Ishikawa (cell line): Measurements from ENCODE around the gene DDIT4.

ENCODE experiments used
- CEBPB ChIP-seq: IDR thresholded peaks from 2 replicates; pipeline ENCODE4 v1.6.1; 2012
- CREB1 ChIP-seq: IDR thresholded peaks from 2 replicates; pipeline ENCODE4 v1.6.1; 2012; ENCODE audit warnings: low read depth
- EGR1 ChIP-seq: IDR thresholded peaks from 2 replicates; pipeline ENCODE4 v1.6.1; 2012
- EP300 ChIP-seq: IDR thresholded peaks from 2 replicates; pipeline ENCODE4 v1.6.1; 2012; ENCODE audit warnings: borderline replicate concordance
- FOXM1 ChIP-seq: IDR thresholded peaks from 2 replicates; pipeline ENCODE4 v1.6.1; 2012; ENCODE audit warnings: low read depth, borderline replicate concordance
- NFIC ChIP-seq: IDR thresholded peaks from 2 replicates; pipeline ENCODE4 v1.6.1; 2012
- RAD21 ChIP-seq: IDR thresholded peaks from 2 replicates; pipeline ENCODE4 v1.6.1; 2012; ENCODE audit warnings: low read depth
- TAF1 ChIP-seq: IDR thresholded peaks from 2 replicates; pipeline ENCODE4 v1.6.1; 2012; ENCODE audit warnings: low read depth, mild to moderate bottlenecking
- TCF12 ChIP-seq: IDR thresholded peaks from 2 replicates; pipeline ENCODE4 v1.6.1; 2012; ENCODE audit warnings: low read depth
- TEAD4 ChIP-seq: IDR thresholded peaks from 2 replicates; pipeline ENCODE4 v1.6.1; 2012
- YY1 ChIP-seq: IDR thresholded peaks from 2 replicates; pipeline ENCODE4 v1.6.1; 2012; ENCODE audit warnings: low read depth
- ZBTB7A ChIP-seq: IDR thresholded peaks from 2 replicates; pipeline ENCODE4 v1.6.1; 2012; ENCODE audit warnings: low read depth
- TF ChIP-seq, protein P1 (sequence below): IDR thresholded peaks from 2 replicates; pipeline ENCODE4 v1.6.1; 2012
- TF ChIP-seq, protein P2 (sequence below): IDR thresholded peaks from 2 replicates; pipeline ENCODE4 v1.6.1; 2012
- TF ChIP-seq, protein P3 (sequence below): IDR thresholded peaks from 2 replicates; pipeline ENCODE4 v1.6.1; 2012; ENCODE audit warnings: low read depth, mild to moderate bottlenecking

The DDIT4 gene

DNA sequence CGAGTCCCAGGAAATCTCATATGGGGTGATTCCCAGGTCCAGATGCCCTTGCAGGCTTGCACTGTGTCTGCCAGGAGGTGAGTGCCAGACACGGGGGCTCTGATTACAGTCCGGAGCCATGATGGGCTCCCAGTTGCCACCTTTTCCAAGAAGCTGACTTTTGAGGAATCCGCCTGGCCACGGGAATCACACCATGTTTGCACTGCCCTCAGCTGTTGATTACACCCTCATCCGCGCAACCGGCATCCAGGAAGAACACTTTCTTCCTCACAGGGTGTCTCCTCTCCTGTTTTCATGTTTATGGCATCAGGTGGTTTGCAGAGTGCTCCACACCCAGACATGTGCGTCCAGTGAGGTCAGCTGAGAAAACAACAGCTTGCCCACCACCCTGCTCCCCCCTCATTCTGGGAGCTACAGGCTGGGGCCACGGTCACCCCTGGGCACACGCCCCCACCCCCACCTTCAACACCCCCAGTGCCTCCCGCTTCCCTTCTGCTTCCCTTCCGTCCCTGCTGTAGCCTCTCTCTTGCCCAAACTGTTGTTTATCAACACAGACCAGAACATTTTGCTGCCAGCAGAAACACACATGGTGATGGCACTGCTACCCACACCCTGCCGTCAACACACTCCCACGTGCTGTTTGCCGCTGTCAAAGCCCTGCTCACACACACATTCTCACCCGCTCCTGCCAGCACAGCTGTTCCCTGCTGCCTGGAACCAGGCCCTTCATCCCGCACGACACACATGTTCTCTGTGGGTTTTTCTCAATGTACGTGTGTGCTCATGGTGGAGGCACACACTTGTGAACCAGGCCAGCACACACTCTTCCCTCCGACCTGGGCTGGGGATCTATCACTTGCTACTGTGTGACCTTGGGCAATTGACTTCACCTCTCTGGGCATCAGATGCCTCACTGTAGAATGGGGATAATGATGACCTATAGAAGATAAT is 35.8 kb downstream of the DDIT4 start:
- TF ChIP-seq, protein P1, sequence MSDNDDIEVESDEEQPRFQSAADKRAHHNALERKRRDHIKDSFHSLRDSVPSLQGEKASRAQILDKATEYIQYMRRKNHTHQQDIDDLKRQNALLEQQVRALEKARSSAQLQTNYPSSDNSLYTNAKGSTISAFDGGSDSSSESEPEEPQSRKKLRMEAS, result peak; percentile 33
- TF ChIP-seq, protein P2, sequence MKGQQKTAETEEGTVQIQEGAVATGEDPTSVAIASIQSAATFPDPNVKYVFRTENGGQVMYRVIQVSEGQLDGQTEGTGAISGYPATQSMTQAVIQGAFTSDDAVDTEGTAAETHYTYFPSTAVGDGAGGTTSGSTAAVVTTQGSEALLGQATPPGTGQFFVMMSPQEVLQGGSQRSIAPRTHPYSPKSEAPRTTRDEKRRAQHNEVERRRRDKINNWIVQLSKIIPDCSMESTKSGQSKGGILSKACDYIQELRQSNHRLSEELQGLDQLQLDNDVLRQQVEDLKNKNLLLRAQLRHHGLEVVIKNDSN, result no peak
- TF ChIP-seq TAF1, result no peak

DNA sequence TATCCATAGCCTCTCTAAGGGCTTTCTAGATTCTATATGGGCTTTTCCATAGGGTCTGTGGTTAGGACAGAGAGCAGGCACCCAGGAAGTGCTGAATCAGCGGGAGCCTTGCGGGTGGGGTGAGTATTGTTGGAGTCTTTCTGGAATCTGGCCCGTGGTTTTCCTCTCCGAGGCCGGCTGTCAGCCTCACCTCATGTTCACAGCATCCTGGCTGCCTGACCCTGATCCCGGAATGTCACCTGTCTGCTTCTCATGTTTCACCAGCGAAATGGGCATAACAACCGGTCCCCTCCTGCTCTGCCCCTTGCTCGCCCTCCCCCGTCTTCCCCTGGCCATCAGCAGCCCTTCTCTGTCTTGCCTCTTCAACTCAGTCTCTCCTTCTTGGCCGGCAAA is 36.5 kb downstream of the DDIT4 start:
- TF ChIP-seq TCF12, result peak; percentile 82
- no peak for TF ChIP-seq CREB1
- TF ChIP-seq YY1, result peak; percentile 53; the same call in 1 of the 2 replicates
- TF ChIP-seq TEAD4, result peak; percentile 95
- TF ChIP-seq RAD21, result no peak; the same call in 1 of the 2 replicates
- peak; percentile 24; the same call in 1 of the 2 replicates for TF ChIP-seq FOXM1
- no peak for TF ChIP-seq EGR1
- 0 out of 2 replicates have a peak, but pooled peaks have one; percentile 28 for TF ChIP-seq CEBPB
- TF ChIP-seq EP300, result peak; percentile 90
- TF ChIP-seq TAF1, result no peak
- no peak for TF ChIP-seq ZBTB7A
- TF ChIP-seq, protein P1, result peak; percentile 47
- TF ChIP-seq, protein P2, result 0 out of 2 replicates have a peak, but pooled peaks have one; percentile 25
- TF ChIP-seq, protein P3, sequence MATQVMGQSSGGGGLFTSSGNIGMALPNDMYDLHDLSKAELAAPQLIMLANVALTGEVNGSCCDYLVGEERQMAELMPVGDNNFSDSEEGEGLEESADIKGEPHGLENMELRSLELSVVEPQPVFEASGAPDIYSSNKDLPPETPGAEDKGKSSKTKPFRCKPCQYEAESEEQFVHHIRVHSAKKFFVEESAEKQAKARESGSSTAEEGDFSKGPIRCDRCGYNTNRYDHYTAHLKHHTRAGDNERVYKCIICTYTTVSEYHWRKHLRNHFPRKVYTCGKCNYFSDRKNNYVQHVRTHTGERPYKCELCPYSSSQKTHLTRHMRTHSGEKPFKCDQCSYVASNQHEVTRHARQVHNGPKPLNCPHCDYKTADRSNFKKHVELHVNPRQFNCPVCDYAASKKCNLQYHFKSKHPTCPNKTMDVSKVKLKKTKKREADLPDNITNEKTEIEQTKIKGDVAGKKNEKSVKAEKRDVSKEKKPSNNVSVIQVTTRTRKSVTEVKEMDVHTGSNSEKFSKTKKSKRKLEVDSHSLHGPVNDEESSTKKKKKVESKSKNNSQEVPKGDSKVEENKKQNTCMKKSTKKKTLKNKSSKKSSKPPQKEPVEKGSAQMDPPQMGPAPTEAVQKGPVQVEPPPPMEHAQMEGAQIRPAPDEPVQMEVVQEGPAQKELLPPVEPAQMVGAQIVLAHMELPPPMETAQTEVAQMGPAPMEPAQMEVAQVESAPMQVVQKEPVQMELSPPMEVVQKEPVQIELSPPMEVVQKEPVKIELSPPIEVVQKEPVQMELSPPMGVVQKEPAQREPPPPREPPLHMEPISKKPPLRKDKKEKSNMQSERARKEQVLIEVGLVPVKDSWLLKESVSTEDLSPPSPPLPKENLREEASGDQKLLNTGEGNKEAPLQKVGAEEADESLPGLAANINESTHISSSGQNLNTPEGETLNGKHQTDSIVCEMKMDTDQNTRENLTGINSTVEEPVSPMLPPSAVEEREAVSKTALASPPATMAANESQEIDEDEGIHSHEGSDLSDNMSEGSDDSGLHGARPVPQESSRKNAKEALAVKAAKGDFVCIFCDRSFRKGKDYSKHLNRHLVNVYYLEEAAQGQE, result no peak
- TF ChIP-seq NFIC, result peak; percentile 82

DNA sequence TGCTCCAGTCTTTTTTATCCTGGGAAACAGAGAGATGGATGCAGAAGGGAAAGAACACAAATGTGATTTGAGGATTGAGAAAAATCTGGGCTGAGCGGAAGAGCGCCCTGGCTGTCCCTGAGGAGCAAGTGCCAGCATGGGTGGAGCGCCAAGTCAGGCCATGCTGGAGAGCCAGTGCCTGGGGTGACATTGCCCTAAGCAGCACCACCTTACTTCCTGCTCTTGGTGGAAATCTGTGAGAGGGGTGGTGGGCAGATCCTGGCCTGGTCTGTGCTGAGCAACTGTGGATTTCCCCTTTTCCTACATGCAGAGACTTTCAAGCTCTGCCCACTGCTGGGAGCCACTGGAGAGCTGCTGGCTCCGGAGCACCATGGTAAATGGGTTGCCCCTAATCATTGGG is 36.9 kb downstream of the DDIT4 start:
- TF ChIP-seq ZBTB7A, result no peak
- TF ChIP-seq, protein P1, result peak; percentile 3; the same call in 1 of the 2 replicates

DNA sequence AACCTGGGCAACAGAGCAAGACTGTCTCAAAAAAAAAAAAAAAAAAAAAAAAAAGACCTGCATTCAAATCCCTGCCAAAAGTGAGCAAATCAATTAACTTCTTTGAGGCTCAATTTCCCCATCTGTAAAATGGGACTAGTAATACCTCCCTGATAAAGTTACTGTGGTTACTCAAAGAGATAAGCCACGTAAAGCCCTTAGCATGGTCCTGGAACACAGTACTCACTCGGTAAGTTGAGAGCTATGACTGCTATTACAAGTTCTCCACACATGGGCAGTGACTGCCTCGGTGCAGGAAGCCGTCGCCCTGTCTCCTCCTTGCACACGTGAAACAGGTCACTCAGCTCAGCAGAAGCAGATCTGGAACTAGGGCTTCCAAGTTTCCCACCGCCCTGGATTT is 37.9 kb downstream of the DDIT4 start:
- TF ChIP-seq EP300 (no peak), ZBTB7A (no peak), TEAD4 (no peak), TAF1 (no peak), TCF12 (no peak), YY1 (no peak), RAD21 (no peak), FOXM1 (no peak), CREB1 (no peak), CEBPB (no peak), NFIC (no peak), EGR1 (no peak)
- TF ChIP-seq, protein P1, result no peak
- TF ChIP-seq, protein P2, result no peak
- TF ChIP-seq, protein P3, result no peak

DNA sequence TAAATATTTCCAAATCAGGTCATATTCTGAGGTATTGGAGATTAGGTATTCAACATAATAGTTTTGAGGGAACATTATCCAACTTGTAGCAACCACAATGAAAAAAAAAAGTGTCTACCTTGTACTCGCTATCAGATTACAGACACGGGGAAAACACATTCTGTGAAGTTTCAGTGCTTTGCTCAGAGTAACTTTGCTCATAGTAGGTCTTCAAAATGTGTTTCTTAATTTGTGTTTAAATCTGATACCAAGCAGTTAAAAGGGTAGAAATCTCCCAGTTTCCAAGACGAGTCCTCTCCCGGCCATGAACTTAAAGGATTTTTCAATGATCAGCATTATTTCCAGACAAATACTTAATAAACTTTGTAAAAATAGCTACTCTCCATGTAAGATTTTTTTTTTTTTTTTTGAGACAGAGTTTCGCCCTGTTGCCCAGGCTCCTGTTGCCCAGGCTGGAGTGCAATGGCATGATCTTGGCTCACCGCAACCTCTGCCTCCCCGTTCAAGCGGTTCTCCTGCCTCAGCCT is 39.2 kb downstream of the DDIT4 start:
- no peak for TF ChIP-seq YY1
- TF ChIP-seq, protein P3, result no peak
